ENCODE measurements around the gene TFB2M.

DNA sequence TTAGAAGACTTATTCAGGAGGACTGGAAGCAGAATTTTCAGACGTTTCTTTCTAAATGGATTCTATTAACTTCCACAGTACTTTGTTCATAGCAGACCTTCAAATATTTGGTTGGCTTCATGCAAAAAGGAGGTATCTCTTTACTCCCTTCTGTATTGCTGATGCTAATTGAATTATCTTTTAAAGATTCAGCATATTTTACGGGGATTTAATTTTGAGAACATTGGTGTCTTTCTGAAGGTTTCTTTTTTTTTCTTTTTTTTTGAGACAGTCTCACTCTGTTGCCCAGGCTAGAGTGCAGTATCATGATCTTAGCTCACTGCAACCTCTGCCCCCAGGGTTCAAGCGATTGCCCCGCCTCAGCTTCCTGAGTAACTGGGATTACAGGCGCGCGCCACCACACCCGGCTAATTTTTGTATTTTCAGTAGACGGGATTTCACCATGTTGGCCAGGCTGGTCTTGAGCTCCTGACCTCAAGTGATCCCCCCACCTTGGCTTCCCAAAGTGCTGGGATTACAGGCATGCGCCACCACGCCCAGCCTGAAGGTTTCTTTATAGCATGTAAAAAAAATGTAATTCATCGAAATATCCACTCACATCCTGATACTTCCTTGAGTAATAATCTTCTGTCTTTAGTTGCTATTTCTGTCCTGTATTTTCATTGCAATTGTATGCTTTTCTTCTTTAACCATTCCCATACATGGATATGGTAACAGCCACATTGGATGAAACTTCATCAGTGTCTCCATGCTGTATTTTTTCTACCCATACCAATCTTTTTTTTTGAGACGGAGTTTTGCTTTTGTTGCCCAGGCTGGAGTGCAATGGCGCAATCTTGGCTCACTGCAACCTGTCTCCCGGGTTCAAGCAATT is 14.7 kb upstream of the TFB2M start:
- TF ChIP-seq, protein P1, sequence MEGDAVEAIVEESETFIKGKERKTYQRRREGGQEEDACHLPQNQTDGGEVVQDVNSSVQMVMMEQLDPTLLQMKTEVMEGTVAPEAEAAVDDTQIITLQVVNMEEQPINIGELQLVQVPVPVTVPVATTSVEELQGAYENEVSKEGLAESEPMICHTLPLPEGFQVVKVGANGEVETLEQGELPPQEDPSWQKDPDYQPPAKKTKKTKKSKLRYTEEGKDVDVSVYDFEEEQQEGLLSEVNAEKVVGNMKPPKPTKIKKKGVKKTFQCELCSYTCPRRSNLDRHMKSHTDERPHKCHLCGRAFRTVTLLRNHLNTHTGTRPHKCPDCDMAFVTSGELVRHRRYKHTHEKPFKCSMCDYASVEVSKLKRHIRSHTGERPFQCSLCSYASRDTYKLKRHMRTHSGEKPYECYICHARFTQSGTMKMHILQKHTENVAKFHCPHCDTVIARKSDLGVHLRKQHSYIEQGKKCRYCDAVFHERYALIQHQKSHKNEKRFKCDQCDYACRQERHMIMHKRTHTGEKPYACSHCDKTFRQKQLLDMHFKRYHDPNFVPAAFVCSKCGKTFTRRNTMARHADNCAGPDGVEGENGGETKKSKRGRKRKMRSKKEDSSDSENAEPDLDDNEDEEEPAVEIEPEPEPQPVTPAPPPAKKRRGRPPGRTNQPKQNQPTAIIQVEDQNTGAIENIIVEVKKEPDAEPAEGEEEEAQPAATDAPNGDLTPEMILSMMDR (IDR thresholded peaks at IDR 0.05; ENCODE audit: low read depth, low read length): no peak
- TF ChIP-seq EZH2phosphoT487 (IDR thresholded peaks at IDR 0.05; ENCODE audit: low read depth): no peak
